Right atrium auricular region (tissue), 2 donors: Measurements from ENCODE around the gene FRMD4A. TPM values are rescaled to one million over a fixed set of nuclear protein-coding genes. Genes with fewer than 3 reads are reported as not detected.

ENCODE experiments used
- DNase-seq: peaks from one replicate; pipeline ENCODE4 v3.0.0-alpha.2; 2019; ENCODE audit warnings: low spot score
- H3K27ac ChIP-seq, 2 donors: fragments of 200-600 bp; sonication (generic); 1 replicate in 1 of 2; 2 replicates in 1 of 2; pipeline ENCODE4 v1.5.1; 2016 to 2019
- H3K27me3 ChIP-seq, 2 donors: fragments of 200-600 bp; sonication (generic); one replicate each; pipeline versions ENCODE4 v1.5.1 to v1.6.0; 2017 to 2019
- H3K36me3 ChIP-seq: fragments of 200-600 bp; sonication (generic); one replicate; pipeline ENCODE4 v1.5.1; 2016
- H3K4me1 ChIP-seq, 2 donors: fragments of 200-600 bp; sonication (generic); one replicate each; pipeline versions ENCODE4 v1.5.1 to v1.6.0; 2017 to 2019
- H3K4me3 ChIP-seq, 2 donors: fragments of 200-600 bp; sonication (generic); 1 replicate in 1 of 2; 2 replicates in 1 of 2; pipeline ENCODE4 v1.5.1; 2017 to 2019; ENCODE audit warnings: mild to moderate bottlenecking in 1 of 2, moderate library complexity in 1 of 2
- H3K9me3 ChIP-seq, 2 donors: fragments of 200-600 bp; sonication (generic); one replicate each; pipeline ENCODE4 v1.5.1; 2019
- total RNA-seq, 2 donors: library from RNA; depleted of rRNA; stranded (reverse); fragments of >200 nt; gene quantifications; one replicate each; pipeline ENCODE4 v1.1.0, GENCODE V29; 2016
- TF ChIP-seq, protein P1 (sequence below), 2 donors: fragments of 200-600 bp; sonication (generic); IDR thresholded peaks; one replicate each; pipeline ENCODE4 v1.5.1; 2019; ENCODE audit warnings: antibody characterized with exemption in 2 of 2

Gene FRMD4A
- total RNA-seq, 2 donors from 2014 or later, result 15.9 to 22.9 TPM

DNA sequence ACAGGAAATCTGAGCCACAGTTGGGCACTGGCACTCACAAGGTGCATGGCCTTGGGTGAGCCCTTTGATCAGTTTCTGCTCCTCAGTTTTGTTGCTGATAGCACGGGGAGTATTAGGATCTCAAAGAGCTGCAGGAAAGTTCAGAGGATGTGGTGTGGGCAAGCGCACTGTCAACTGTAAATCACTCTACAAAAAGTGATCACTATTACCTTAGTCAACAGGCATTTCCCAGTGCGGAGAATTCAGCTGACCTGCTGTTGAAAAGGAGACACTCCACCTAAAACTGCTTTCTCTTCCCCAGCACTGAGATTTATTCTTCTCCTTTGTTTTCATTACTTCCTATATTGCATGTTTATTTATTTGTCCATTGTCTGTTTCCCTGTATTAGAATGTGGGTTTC, 412.9 kb downstream of the FRMD4A start:
- H3K27ac ChIP-seq, result no peak overlapping the region
- TF ChIP-seq, protein P1, sequence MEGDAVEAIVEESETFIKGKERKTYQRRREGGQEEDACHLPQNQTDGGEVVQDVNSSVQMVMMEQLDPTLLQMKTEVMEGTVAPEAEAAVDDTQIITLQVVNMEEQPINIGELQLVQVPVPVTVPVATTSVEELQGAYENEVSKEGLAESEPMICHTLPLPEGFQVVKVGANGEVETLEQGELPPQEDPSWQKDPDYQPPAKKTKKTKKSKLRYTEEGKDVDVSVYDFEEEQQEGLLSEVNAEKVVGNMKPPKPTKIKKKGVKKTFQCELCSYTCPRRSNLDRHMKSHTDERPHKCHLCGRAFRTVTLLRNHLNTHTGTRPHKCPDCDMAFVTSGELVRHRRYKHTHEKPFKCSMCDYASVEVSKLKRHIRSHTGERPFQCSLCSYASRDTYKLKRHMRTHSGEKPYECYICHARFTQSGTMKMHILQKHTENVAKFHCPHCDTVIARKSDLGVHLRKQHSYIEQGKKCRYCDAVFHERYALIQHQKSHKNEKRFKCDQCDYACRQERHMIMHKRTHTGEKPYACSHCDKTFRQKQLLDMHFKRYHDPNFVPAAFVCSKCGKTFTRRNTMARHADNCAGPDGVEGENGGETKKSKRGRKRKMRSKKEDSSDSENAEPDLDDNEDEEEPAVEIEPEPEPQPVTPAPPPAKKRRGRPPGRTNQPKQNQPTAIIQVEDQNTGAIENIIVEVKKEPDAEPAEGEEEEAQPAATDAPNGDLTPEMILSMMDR (IDR thresholded peaks at IDR 0.05), result no peak
- H3K4me1 ChIP-seq, result no peaks in the 10 kb centered on the region
- no peaks in the 10 kb centered on the region for H3K9me3 ChIP-seq
- no peak for DNase-seq
- no peaks in the 10 kb centered on the region for H3K27me3 ChIP-seq
- H3K4me3 ChIP-seq, result no peak overlapping the region
- no peaks in the 10 kb centered on the region for H3K36me3 ChIP-seq

- TF ChIP-seq, protein P1 (IDR thresholded peaks at IDR 0.05), result no peak
- Histone ChIP-seq H3K9me3 (no peaks in the 10 kb centered on the region), H3K27ac (no peak overlapping the region), H3K4me3 (no peak overlapping the region), H3K36me3 (no peaks in the 10 kb centered on the region), H3K4me1 (no peaks in the 10 kb centered on the region), H3K27me3 (no peaks in the 10 kb centered on the region)
- DNase-seq, result no peak
These were observed 414.3 kb downstream of the FRMD4A start for GRCh38 chr10:13916384-13916947.

DNA sequence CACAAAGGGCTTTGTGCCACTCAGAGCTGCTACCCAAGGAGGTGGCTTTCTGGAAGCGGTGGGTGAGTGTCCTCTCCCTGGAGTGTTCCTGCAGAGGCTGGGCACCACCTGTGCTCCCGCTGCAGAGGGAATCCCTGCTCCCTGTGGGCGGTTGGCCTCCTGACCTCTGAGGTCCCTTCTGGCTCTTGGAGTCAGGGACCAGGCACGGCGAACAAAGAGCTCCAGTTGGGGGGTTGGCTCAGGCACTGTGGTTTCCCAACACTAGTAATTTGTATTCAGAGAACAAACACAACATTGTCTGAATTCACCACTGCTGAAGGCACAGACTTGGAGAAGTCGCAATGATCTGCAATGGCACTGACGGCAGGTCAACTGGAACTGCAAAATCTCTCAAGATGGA, 415.0 kb downstream of the FRMD4A start:
- Histone ChIP-seq H3K36me3 (no peaks in the 10 kb centered on the region), H3K4me3 (no peak overlapping the region), H3K27ac (no peak overlapping the region), H3K4me1 (no peaks in the 10 kb centered on the region), H3K27me3 (no peaks in the 10 kb centered on the region), H3K9me3 (no peaks in the 10 kb centered on the region)
- no peak for DNase-seq
- TF ChIP-seq, protein P1 (IDR thresholded peaks at IDR 0.05), result no peak

DNA sequence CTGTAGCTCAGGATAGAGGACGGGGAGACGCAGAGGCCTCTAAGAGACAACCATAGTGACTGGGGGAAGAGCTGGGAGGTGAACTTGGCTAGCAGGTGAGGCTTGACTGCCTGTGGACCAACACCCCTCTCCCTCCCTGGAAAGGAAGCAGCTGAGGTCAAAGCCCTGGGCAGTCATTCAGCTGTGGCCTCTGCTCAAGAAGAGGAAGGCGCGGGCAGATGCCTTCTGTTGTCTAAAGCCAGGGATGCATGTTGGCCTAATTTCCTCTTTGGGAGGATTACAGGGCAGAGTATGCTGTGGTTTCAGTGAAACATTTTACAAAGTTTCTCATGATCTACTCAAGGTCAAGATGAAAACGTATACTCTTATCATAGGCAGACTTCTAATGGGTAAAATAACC, 416.8 kb downstream of the FRMD4A start:
- DNase-seq, result no peak
- no peaks in the 10 kb centered on the region for H3K27me3 ChIP-seq
- no peaks in the 10 kb centered on the region for H3K36me3 ChIP-seq
- no peaks in the 10 kb centered on the region for H3K4me1 ChIP-seq
- H3K4me3 ChIP-seq, result no peak overlapping the region
- TF ChIP-seq, protein P1 (IDR thresholded peaks at IDR 0.05), result no peak
- H3K9me3 ChIP-seq, result no peaks in the 10 kb centered on the region
- no peak overlapping the region for H3K27ac ChIP-seq

DNA sequence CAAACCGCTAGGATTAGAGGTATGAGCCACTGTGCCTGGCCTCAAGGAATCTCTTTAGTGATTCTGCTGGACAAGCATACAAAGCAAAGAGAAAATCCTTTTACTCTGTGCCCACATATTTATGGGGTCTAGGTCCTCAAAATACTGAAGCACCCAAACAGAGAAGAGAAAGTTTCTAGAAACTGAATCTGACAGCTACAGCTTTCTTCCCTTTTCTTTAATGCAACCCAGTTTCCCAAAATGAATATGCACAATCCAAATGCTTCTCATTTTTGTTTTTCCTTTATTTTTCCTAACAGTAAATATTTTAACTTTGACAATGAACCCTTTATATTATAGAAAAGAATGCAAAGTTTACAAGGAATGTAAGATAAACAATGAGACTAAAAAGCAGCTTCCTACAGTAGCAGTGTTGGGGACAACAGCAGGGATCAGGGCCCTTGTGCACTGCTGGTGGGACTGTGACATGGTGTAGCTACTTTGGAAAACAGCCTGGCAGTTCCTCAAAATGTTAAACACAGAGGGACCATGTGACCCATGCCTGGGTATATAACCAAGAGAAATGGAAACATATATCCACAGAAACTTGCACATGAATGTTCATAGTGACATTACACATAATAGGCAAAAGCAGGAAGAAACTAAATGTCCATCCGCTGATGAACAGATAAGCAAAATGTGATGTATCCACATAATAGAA, 418.8 kb downstream of the FRMD4A start:
- no peak for DNase-seq
- no peaks in the 10 kb centered on the region for H3K4me1 ChIP-seq
- no peaks in the 10 kb centered on the region for H3K9me3 ChIP-seq
- H3K27me3 ChIP-seq, result no peaks in the 10 kb centered on the region
- H3K27ac ChIP-seq, result no peak overlapping the region
- H3K36me3 ChIP-seq, result no peaks in the 10 kb centered on the region
- TF ChIP-seq, protein P1 (IDR thresholded peaks at IDR 0.05), result no peak
- H3K4me3 ChIP-seq, result no peak overlapping the region
